HepG2 (cell line): ENCODE results near the gene TMEM87A. TPM values are rescaled to one million over a fixed set of nuclear protein-coding genes. Genes with fewer than 3 reads are reported as not detected.
A peak's percentile ranks its signal among the peaks of the same experiment; 100 is the strongest.

ENCODE experiments used
- AHR ChIP-seq: IDR thresholded peaks from 2 replicates; pipeline ENCODE4 v1.6.1; 2018; ENCODE audit warnings: missing genetic modification reagents, missing compliant biosample characterization
- ATF7 ChIP-seq, 2 experiments: fragments of 450-650 bp in 1 of 2; sonication (generic) in 1 of 2; formaldehyde crosslinking in 1 of 2; IDR thresholded peaks; 2 replicates each; pipeline versions ENCODE4 v1.4.0 to v1.6.1; 2016 to 2020; ENCODE audit warnings: antibody characterized with exemption in 1 of 2, mild to moderate bottlenecking in 1 of 2, missing genetic modification reagents in 1 of 2
- CEBPB ChIP-seq: IDR thresholded peaks from 2 replicates; pipeline ENCODE4 v1.6.1; 2011; ENCODE audit warnings: low read depth, low read length, improper control_type of control experiment, borderline replicate concordance
- CHD4 ChIP-seq: fragments of 200-600 bp; sonication (generic); IDR thresholded peaks from 2 replicates; pipeline ENCODE4 v1.7.0; 2017; ENCODE audit warnings: mild to moderate bottlenecking, low read length, borderline replicate concordance
- ETV5 ChIP-seq: IDR thresholded peaks from 2 replicates; pipeline ENCODE4 v1.6.1; 2018; ENCODE audit warnings: missing biosample characterization, missing genetic modification reagents, inconsistent platforms, borderline replicate concordance
- GPN1 ChIP-seq: sonication (generic); formaldehyde crosslinking; IDR thresholded peaks from 2 replicates; pipeline ENCODE4 v1.5.1; 2020; ENCODE audit warnings: missing genetic modification reagents, borderline replicate concordance
- KLF11 ChIP-seq: IDR thresholded peaks from 2 replicates; pipeline ENCODE4 v1.6.1; 2016; ENCODE audit warnings: missing compliant biosample characterization
- NFE2L1 ChIP-seq: sonication (generic); formaldehyde crosslinking; IDR thresholded peaks from 2 replicates; pipeline ENCODE4 v1.4.0; 2020; ENCODE audit warnings: missing genetic modification reagents, mild to moderate bottlenecking, borderline replicate concordance
- RARA ChIP-seq: IDR thresholded peaks from 2 replicates; pipeline ENCODE4 v1.6.1; 2016; ENCODE audit warnings: missing genetic modification reagents, missing compliant biosample characterization
- RFX3 ChIP-seq: IDR thresholded peaks from 2 replicates; pipeline ENCODE4 v1.6.1; 2016; ENCODE audit warnings: missing biosample characterization, missing genetic modification reagents
- SIX1 ChIP-seq: sonication (generic); formaldehyde crosslinking; IDR thresholded peaks from 2 replicates; pipeline ENCODE4 v1.4.0; 2020; ENCODE audit warnings: missing genetic modification reagents, borderline replicate concordance
- SKI ChIP-seq: fragments of 450-650 bp; IDR thresholded peaks from one replicate; pipeline ENCODE4 v1.6.1; 2018; ENCODE audit warnings: mild to moderate bottlenecking; ENCODE audit not compliant: partially characterized antibody
- STAG1 ChIP-seq: sonication (generic); formaldehyde crosslinking; IDR thresholded peaks from 2 replicates; pipeline ENCODE4 v1.4.0; 2020; ENCODE audit warnings: missing genetic modification reagents
- SUZ12 ChIP-seq: fragments of 150-350 bp; IDR thresholded peaks from 2 replicates; pipeline ENCODE4 v1.6.1; 2014; ENCODE audit warnings: low read depth, low read length
- TCF12 ChIP-seq, 2 experiments: fragments of 450-650 bp in 1 of 2; sonication (generic) in 1 of 2; formaldehyde crosslinking in 1 of 2; IDR thresholded peaks; 2 replicates each; pipeline versions ENCODE4 v1.6.1 to v1.8.0; 2017 to 2022; ENCODE audit warnings: antibody characterized with exemption in 1 of 2, mild to moderate bottlenecking in 1 of 2, missing genetic modification reagents in 1 of 2, moderate library complexity in 1 of 2
- THYN1 ChIP-seq: sonication (generic); formaldehyde crosslinking; IDR thresholded peaks from 2 replicates; pipeline ENCODE4 v1.8.1; 2023; ENCODE audit warnings: low read depth, mild to moderate bottlenecking, moderate library complexity, missing genetic modification reagents, borderline replicate concordance
- ZFP82 ChIP-seq: sonication (generic); formaldehyde crosslinking; IDR thresholded peaks from 2 replicates; pipeline ENCODE4 v1.5.1; 2020; ENCODE audit warnings: mild to moderate bottlenecking, missing genetic modification reagents, borderline replicate concordance
- ZNF12 ChIP-seq: sonication (generic); formaldehyde crosslinking; IDR thresholded peaks from 2 replicates; pipeline ENCODE4 v1.5.0; 2020; ENCODE audit warnings: missing genetic modification reagents
- ZNF350 ChIP-seq: sonication (generic); formaldehyde crosslinking; IDR thresholded peaks from 2 replicates; pipeline ENCODE4 v1.4.0; 2020; ENCODE audit warnings: mild to moderate bottlenecking, low read depth, missing genetic modification reagents, borderline replicate concordance
- ZNF644 ChIP-seq: IDR thresholded peaks from 2 replicates; pipeline ENCODE4 v1.6.1; 2016; ENCODE audit warnings: low read depth
- ZNF652 ChIP-seq: IDR thresholded peaks from 2 replicates; pipeline ENCODE4 v1.6.1; 2016; ENCODE audit warnings: low read depth, borderline replicate concordance
- ZNF672 ChIP-seq: sonication (generic); formaldehyde crosslinking; IDR thresholded peaks from 2 replicates; pipeline ENCODE4 v1.8.1; 2022; ENCODE audit warnings: missing genetic modification reagents
- ZNF883 ChIP-seq: sonication (generic); formaldehyde crosslinking; IDR thresholded peaks from 2 replicates; pipeline ENCODE4 v1.5.1; 2020; ENCODE audit warnings: mild to moderate bottlenecking, missing genetic modification reagents; ENCODE audit errors: not compliant biosample characterization
- polyA plus RNA-seq, 8 experiments: library from polyadenylated mRNA; depleted of rRNA in 3 of 8; stranded (reverse) in 7 of 8; unstranded in 1 of 8; fragments of >200 nt; fragmentation: Illumina TruSeq in 4 of 8; extraction: Trizol in 4 of 8; gene quantifications; 2 replicates each; pipeline versions ENCODE4 v1.2.1 to v1.2.3, GENCODE V29; 2011 to 2016; ENCODE audit warnings: low read depth in 4 of 8, missing spikeins in 1 of 8, mixed read lengths in 1 of 8; ENCODE audit not compliant: insufficient read depth in 1 of 8
- total RNA-seq, 5 experiments: library from RNA; depleted of rRNA; stranded (reverse); fragments of >200 nt; fragmentation: Illumina TruSeq; extraction: Trizol; gene quantifications; 2 replicates each; pipeline ENCODE4 v1.2.3, GENCODE V29; 2016; ENCODE audit warnings: low read depth in 1 of 5
- TF ChIP-seq, protein P1 (sequence below): sonication (generic); formaldehyde crosslinking; IDR thresholded peaks from 2 replicates; pipeline ENCODE4 v1.4.0; 2020; ENCODE audit warnings: missing genetic modification reagents, low read depth, mild to moderate bottlenecking, borderline replicate concordance
- TF ChIP-seq, protein P2 (sequence below): sonication (generic); formaldehyde crosslinking; IDR thresholded peaks from 2 replicates; pipeline ENCODE4 v1.5.1; 2020; ENCODE audit warnings: mild to moderate bottlenecking, missing genetic modification reagents, moderate library complexity
- TF ChIP-seq, protein P3 (sequence below): sonication (generic); formaldehyde crosslinking; IDR thresholded peaks from 2 replicates; pipeline ENCODE4 v1.5.0; 2020; ENCODE audit warnings: mild to moderate bottlenecking, missing genetic modification reagents

Gene TMEM87A
- total and polyA plus RNA-seq, 2 of the 13 experiments (the other 11 are each of a cell fraction or from before 2014, with no cell fraction given): 20.2 to 42.8 TPM

DNA sequence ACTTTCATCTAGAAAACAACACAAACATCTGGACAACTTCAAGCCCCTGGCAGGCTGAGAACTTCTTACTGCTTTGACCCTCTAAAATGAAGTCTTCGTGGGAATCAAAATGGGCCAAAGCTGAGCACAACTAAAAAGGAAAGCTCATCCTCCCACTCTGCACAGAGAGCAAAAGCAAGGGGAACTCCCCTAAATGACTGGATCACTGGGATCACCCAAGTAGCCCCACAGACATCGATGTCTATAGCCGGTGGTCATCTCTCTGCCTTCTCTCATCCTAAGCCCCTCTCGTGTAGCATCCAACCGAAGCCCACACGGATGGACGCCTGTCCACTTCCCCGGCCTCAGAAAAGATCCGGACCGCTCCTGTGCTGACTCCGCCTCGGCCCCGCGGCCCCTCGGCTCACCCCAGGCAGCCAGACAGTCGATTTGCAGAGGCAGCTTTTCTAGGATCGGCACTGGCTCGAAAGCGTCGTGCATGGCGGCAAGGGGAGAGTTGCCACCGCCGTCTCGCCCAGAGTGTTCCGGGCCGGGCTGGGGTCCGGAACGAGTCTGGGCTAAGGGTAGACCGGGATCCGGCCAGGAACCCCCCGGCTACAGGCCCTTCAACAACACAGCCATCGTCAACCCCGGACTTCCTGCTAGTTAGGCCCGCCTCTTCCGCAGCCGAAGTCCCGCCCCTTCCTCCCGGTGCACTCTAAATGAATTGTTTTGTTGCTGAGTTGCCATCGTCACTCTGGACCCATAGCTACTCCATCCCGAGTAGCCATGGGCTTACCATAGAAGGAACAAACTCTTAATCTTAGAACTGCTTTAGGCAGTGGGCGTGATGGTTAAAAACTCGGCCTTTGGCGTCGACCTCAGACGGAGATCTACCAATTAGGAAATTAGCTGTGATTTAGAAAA lies 65.3 kb downstream of the TMEM87A start, which contains the start of gene VPS39 (continued):
- TF ChIP-seq, protein P1, sequence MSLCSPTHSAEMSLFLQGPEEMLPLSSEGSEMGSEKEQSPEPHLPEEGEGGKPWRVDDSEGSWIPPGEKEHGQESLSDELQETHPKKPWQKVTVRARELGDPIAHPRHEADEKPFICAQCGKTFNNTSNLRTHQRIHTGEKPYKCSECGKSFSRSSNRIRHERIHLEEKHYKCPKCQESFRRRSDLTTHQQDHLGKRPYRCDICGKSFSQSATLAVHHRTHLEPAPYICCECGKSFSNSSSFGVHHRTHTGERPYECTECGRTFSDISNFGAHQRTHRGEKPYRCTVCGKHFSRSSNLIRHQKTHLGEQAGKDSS (CRISPR knock-in tag): no peak
- TF ChIP-seq ZFP82 (CRISPR knock-in tag) (no peak), ZNF350 (CRISPR knock-in tag) (peak; percentile 80; the same call in 1 of the 2 replicates), RFX3 (peak; percentile 11; the same call in 1 of the 2 replicates), CHD4 (no peak), RARA (CRISPR knock-in tag) (0 out of 2 replicates have a peak, but pooled peaks have one; percentile 11), STAG1 (no peak), AHR (no peak), ZNF883 (CRISPR knock-in tag) (no peak), KLF11 (CRISPR knock-in tag) (peak; percentile 77; the same call in 1 of the 2 replicates), CEBPB (no peak), SKI (no peak), ZNF652 (no peak), GPN1 (CRISPR knock-in tag) (peak; percentile 41; the same call in 1 of the 2 replicates), TCF12 (IDR thresholded peaks at IDR 0.05) (no peak), TCF12 (CRISPR knock-in tag; IDR thresholded peaks at IDR 0.05) (peak; percentile 68; the same call in 1 of the 2 replicates), ZNF644 (CRISPR knock-in tag) (peak; percentile 33; the same call in 1 of the 2 replicates), THYN1 (CRISPR knock-in tag) (no peak), SIX1 (CRISPR knock-in tag) (no peak), ZNF672 (CRISPR knock-in tag) (no peak), NFE2L1 (CRISPR knock-in tag) (no peak), ETV5 (CRISPR knock-in tag) (no peak), SUZ12 (no peak), ATF7 (IDR thresholded peaks at IDR 0.05) (no peak), ATF7 (CRISPR knock-in tag; IDR thresholded peaks at IDR 0.05) (no peak), ZNF12 (CRISPR knock-in tag) (no peak)
- TF ChIP-seq, protein P2, sequence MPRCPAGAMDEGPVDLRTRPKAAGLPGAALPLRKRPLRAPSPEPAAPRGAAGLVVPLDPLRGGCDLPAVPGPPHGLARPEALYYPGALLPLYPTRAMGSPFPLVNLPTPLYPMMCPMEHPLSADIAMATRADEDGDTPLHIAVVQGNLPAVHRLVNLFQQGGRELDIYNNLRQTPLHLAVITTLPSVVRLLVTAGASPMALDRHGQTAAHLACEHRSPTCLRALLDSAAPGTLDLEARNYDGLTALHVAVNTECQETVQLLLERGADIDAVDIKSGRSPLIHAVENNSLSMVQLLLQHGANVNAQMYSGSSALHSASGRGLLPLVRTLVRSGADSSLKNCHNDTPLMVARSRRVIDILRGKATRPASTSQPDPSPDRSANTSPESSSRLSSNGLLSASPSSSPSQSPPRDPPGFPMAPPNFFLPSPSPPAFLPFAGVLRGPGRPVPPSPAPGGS (CRISPR knock-in tag): no peak
- TF ChIP-seq, protein P3, sequence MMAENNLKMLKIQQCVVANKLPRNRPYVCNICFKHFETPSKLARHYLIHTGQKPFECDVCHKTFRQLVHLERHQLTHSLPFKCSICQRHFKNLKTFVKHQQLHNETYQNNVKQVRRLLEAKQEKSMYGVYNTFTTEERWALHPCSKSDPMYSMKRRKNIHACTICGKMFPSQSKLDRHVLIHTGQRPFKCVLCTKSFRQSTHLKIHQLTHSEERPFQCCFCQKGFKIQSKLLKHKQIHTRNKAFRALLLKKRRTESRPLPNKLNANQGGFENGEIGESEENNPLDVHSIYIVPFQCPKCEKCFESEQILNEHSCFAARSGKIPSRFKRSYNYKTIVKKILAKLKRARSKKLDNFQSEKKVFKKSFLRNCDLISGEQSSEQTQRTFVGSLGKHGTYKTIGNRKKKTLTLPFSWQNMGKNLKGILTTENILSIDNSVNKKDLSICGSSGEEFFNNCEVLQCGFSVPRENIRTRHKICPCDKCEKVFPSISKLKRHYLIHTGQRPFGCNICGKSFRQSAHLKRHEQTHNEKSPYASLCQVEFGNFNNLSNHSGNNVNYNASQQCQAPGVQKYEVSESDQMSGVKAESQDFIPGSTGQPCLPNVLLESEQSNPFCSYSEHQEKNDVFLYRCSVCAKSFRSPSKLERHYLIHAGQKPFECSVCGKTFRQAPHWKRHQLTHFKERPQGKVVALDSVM (CRISPR knock-in tag): no peak
